Activated naive CD4-positive, alpha-beta T cell treated with anti-CD3 and anti-CD28 coated beads, Interleukin-2, amount 10 ng/mL, durations not matched to agents 7 days and 5 days (primary cell): ENCODE data around the gene PMEPA1.

ENCODE experiments used
- CTCF ChIA-PET: fragments of 350-600 bp; sonication (Branson Sonifier 250); formaldehyde crosslinking; loops from one replicate; lab custom pipeline; 2021; ENCODE audit warnings: antibody characterized with exemption; lab: Charles Lee
- DNase-seq: peaks from one replicate; pipeline ENCODE4 v3.0.0-alpha.2; 2020
- H3K27ac Mint-ChIP-seq: one replicate; pipeline ENCODE4 v1.8.0; 2021; ENCODE audit warnings: mild to moderate bottlenecking, moderate library complexity, mixed read lengths
- H3K27me3 Mint-ChIP-seq: one replicate; pipeline ENCODE4 v1.8.0; 2021; ENCODE audit warnings: mild to moderate bottlenecking, mixed read lengths
- H3K36me3 Mint-ChIP-seq: one replicate; pipeline ENCODE4 v1.8.0; 2021; ENCODE audit warnings: mixed read lengths
- H3K4me1 Mint-ChIP-seq: one replicate; pipeline ENCODE4 v1.8.0; 2021; ENCODE audit warnings: mixed read lengths
- H3K4me3 Mint-ChIP-seq: one replicate; pipeline ENCODE4 v1.8.0; 2021; ENCODE audit warnings: mild to moderate bottlenecking, moderate library complexity, mixed read lengths
- H3K9me3 Mint-ChIP-seq: one replicate; pipeline ENCODE4 v1.8.0; 2021; ENCODE audit warnings: mixed read lengths

The PMEPA1 gene

DNA sequence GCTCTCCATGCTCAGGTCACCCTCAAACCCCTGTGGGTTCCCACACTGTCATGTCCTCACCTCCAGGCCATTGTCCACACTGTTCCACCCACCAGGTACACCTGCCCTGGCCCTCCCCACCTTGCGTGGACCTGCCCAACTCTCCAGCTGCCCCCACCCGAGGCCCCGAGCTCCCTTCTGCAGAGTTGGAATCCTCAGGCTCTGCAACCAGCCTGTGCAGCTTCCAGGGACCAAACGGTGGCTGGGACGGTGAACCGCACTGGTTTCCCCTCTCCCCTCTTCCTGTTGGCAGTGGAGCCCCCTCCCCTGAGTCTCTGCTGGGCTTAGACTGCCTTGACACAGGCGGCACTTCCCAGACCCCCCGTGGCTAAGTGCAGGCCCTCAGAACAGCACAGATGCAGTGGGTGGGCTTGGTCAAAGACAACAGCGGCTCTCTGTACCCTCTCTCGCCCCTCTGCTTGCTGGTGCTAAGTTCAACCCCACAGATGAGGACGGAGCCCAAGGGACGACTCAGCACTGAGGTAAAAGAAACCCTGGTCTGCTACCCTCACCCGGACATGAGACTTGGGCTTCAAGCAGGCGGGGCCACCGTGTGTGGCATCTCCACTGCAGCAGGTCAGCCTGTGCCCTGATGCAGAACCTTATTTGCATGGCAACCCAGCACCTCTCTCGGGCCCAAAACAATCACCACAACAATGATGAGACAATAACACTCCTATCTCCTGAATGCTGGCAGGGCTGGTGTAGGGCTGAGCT is 100.6 kb downstream of the PMEPA1 start:
- DNase-seq: no peak
- Mint-ChIP-seq H3K4me1 (peaks cover 8% of the 10 kb centered on the region), H3K27ac (no peak overlapping the region), H3K27me3 (peaks cover 78% of the 10 kb centered on the region), H3K9me3 (no peaks in the 10 kb centered on the region), H3K36me3 (peaks cover 6% of the 10 kb centered on the region), H3K4me3 (no peak overlapping the region)
- CTCF ChIA-PET: interaction anchor here (0.6 kb wide), 1 partner anchor 680 kb away, joined by 4 read pairs; no protein-coding TSS in a partner anchor

GRCh38 chr20:57608516-57608915 is 101.3 kb downstream of the PMEPA1 start:
- peaks cover 6% of the 10 kb centered on the region for H3K36me3 Mint-ChIP-seq
- CTCF ChIA-PET: interaction anchor here (0.6 to 1.3 kb wide), 2 partner anchors 13 to 681 kb away, joined by 4 read pairs; no protein-coding TSS in a partner anchor
- no peak overlapping the region for H3K27ac Mint-ChIP-seq

DNA sequence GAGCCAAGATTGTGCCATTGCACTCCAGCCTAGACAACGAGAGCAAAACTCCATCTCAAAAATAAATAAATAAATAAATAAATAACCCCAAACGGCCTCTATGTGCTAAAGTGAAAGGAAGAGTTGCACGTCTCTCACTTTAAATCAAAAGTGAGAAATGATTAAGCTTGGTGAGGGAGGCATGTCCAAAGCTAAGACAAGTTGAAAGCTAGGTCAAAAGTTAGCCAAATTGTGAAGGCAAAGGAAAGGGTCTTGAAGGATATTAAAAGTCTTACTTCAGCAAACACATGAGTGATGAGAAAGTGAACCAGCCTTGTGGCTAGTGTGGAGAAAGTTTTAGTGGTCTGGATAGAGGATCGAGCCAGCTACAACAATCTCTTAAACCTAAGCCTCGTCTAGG is 103.9 kb downstream of the PMEPA1 start:
- H3K27me3 Mint-ChIP-seq: peaks cover 80% of the 10 kb centered on the region
- peaks cover 2% of the 10 kb centered on the region for H3K36me3 Mint-ChIP-seq
- H3K27ac Mint-ChIP-seq: no peak overlapping the region
- H3K9me3 Mint-ChIP-seq: no peaks in the 10 kb centered on the region
- DNase-seq: no peak
- CTCF ChIA-PET: interaction anchor here (1.4 to 3.0 kb wide), 2 partner anchors 9 kb away, joined by 4 to 12 read pairs; no protein-coding TSS in a partner anchor
- no peak overlapping the region for H3K4me3 Mint-ChIP-seq
- peaks cover 8% of the 10 kb centered on the region for H3K4me1 Mint-ChIP-seq

More at GRCh38 chr20:57608516-57608915, 101.3 kb downstream of the PMEPA1 start:
- DNase-seq: no peak
- H3K27me3 Mint-ChIP-seq: peaks cover 75% of the 10 kb centered on the region
- no peaks in the 10 kb centered on the region for H3K9me3 Mint-ChIP-seq
- no peak overlapping the region for H3K4me3 Mint-ChIP-seq
- H3K4me1 Mint-ChIP-seq: peaks cover 8% of the 10 kb centered on the region

- Mint-ChIP-seq H3K36me3 (peaks cover 2% of the 10 kb centered on the region), H3K9me3 (no peaks in the 10 kb centered on the region), H3K4me3 (no peak overlapping the region), H3K27ac (peak overlapping the region; percentile 33), H3K4me1 (peaks cover 8% of the 10 kb centered on the region), H3K27me3 (peaks cover 79% of the 10 kb centered on the region)
- CTCF ChIA-PET: interaction anchor here (3.0 kb wide), 1 partner anchor 8 kb away, joined by 12 read pairs; no protein-coding TSS in a partner anchor
- no peak for DNase-seq
Observed at GRCh38 chr20:57605045-57605444, 104.8 kb downstream of the PMEPA1 start.

GRCh38 chr20:57603120-57603519 is 106.7 kb downstream of the PMEPA1 start:
- no peak overlapping the region for H3K27ac Mint-ChIP-seq
- H3K36me3 Mint-ChIP-seq: peaks cover 2% of the 10 kb centered on the region
- H3K9me3 Mint-ChIP-seq: no peaks in the 10 kb centered on the region
- H3K4me3 Mint-ChIP-seq: no peak overlapping the region
- H3K27me3 Mint-ChIP-seq: peaks cover 79% of the 10 kb centered on the region
- DNase-seq: no peak
- CTCF ChIA-PET: no interaction called here
- H3K4me1 Mint-ChIP-seq: peaks cover 8% of the 10 kb centered on the region

DNA sequence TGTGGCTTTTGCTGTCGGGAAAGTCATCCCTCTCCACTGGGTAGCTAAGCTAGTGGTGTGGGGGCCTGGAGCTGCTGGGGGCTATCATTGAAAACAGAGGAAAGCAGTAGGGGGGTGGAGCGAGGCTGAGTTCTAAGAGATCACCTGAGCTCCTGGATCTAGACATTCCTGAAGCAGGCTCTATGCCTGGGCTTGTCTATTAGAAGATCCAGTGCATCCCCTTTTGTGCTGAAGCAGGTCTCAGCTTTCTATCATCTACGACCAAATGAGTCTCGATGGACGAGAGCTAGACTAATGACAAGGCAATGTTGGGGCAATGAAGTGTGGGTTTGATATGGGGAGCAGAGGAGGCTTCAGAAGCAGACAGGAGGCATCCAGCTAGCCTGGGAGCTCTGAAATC is 108.1 kb downstream of the PMEPA1 start:
- H3K4me1 Mint-ChIP-seq: peaks cover 8% of the 10 kb centered on the region
- no peaks in the 10 kb centered on the region for H3K36me3 Mint-ChIP-seq
- CTCF ChIA-PET: interaction anchor here (1.0 to 1.4 kb wide), 4 partner anchors 9 to 67 kb away, joined by 3 to 5 read pairs (median 4); no protein-coding TSS in a partner anchor
- H3K27me3 Mint-ChIP-seq: peaks cover 72% of the 10 kb centered on the region
- H3K4me3 Mint-ChIP-seq: no peak overlapping the region
- H3K9me3 Mint-ChIP-seq: no peaks in the 10 kb centered on the region
- no peak for DNase-seq
- H3K27ac Mint-ChIP-seq: no peak overlapping the region

- H3K4me1 Mint-ChIP-seq: peaks cover 8% of the 10 kb centered on the region
- no peaks in the 10 kb centered on the region for H3K36me3 Mint-ChIP-seq
- H3K27ac Mint-ChIP-seq: no peak overlapping the region
- no peak overlapping the region for H3K4me3 Mint-ChIP-seq
- CTCF ChIA-PET: interaction anchor here (1.0 to 1.4 kb wide), 6 partner anchors 8 to 610 kb away, joined by 3 to 5 read pairs (median 4); no protein-coding TSS in a partner anchor
- H3K9me3 Mint-ChIP-seq: no peaks in the 10 kb centered on the region
- DNase-seq: no peak
- H3K27me3 Mint-ChIP-seq: peaks cover 73% of the 10 kb centered on the region
Observed at GRCh38 chr20:57601211-57601570, 108.6 kb downstream of the PMEPA1 start.

GRCh38 chr20:57600320-57601210 is 109.2 kb downstream of the PMEPA1 start:
- Mint-ChIP-seq H3K4me3 (no peak overlapping the region), H3K27ac (no peak overlapping the region), H3K4me1 (peaks cover 8% of the 10 kb centered on the region), H3K27me3 (peaks cover 76% of the 10 kb centered on the region), H3K9me3 (no peaks in the 10 kb centered on the region), H3K36me3 (no peaks in the 10 kb centered on the region)
- CTCF ChIA-PET: interaction anchor here (0.8 to 1.3 kb wide), 4 partner anchors 54 to 610 kb away, joined by 3 to 4 read pairs (median 3); no protein-coding TSS in a partner anchor
- DNase-seq: no peak

GRCh38 chr20:57598491-57598890 is 111.3 kb downstream of the PMEPA1 start:
- Mint-ChIP-seq H3K36me3 (no peaks in the 10 kb centered on the region), H3K4me3 (no peak overlapping the region), H3K4me1 (no peaks in the 10 kb centered on the region), H3K27ac (no peak overlapping the region), H3K27me3 (peaks cover 84% of the 10 kb centered on the region), H3K9me3 (no peaks in the 10 kb centered on the region)
- no peak for DNase-seq
- CTCF ChIA-PET: interaction anchor here (0.6 to 4.2 kb wide), 6 partner anchors 23 to 612 kb away, joined by 3 to 34 read pairs (median 4); partner anchors contain the start of gene ZBP1
